Spleen (tissue), 11 donors: ENCODE results near the gene C1QC. TPM values are rescaled to one million over a fixed set of nuclear protein-coding genes. Genes with fewer than 3 reads are reported as not detected.
A peak's percentile ranks its signal among the peaks of the same experiment; 100 is the strongest.

Experiments
- DNase-seq: peaks from one replicate; pipeline ENCODE4 v3.0.0-alpha.2; 2020
- H3K27ac ChIP-seq, 8 donors: fragments of 200-600 bp; sonication (generic) in 7 of 8; 1 replicate in 4 of 8; 2 replicates in 4 of 8; pipeline versions ENCODE4 v1.5.0 to v1.8.0; 2016 to 2021; ENCODE audit warnings: inconsistent platforms in 4 of 8, mild to moderate bottlenecking in 4 of 8, moderate library complexity in 1 of 8
- H3K27me3 ChIP-seq, 7 donors: fragments of 200-600 bp; sonication (generic) in 6 of 7; replicated peaks in 1 of 7; 1 replicate in 4 of 7; 2 replicates in 3 of 7; pipeline versions ENCODE4 v1.5.0 to v1.8.0; 2016 to 2021; ENCODE audit warnings: inconsistent platforms in 3 of 7, mild to moderate bottlenecking in 1 of 7
- H3K36me3 ChIP-seq, 6 donors: fragments of 200-600 bp; sonication (generic) in 5 of 6; 1 replicate in 4 of 6; 2 replicates in 2 of 6; pipeline versions ENCODE4 v1.5.0 to v1.8.0; 2016 to 2021; ENCODE audit warnings: inconsistent platforms in 2 of 6
- H3K4me1 ChIP-seq, 6 donors: fragments of 200-600 bp; sonication (generic) in 5 of 6; 1 replicate in 3 of 6; 2 replicates in 3 of 6; pipeline versions ENCODE4 v1.5.0 to v1.8.0; 2016 to 2021; ENCODE audit warnings: inconsistent platforms in 3 of 6
- H3K4me3 ChIP-seq, 8 donors: fragments of 200-600 bp; sonication (generic) in 7 of 8; 1 replicate in 4 of 8; 2 replicates in 4 of 8; pipeline versions ENCODE4 v1.5.0 to v1.8.0; 2016 to 2021; ENCODE audit warnings: inconsistent platforms in 4 of 8, mild to moderate bottlenecking in 4 of 8, moderate library complexity in 2 of 8
- H3K9me3 ChIP-seq, 8 donors: fragments of 200-600 bp; sonication (generic) in 7 of 8; 1 replicate in 4 of 8; 2 replicates in 4 of 8; pipeline versions ENCODE4 v1.5.0 to v1.8.0; 2016 to 2021; ENCODE audit warnings: inconsistent platforms in 4 of 8
- CTCF ChIP-seq, 11 experiments: fragments of 200-600 bp in 7 of 11; fragments of 450-650 bp in 4 of 11; sonication (generic) in 4 of 11; IDR thresholded peaks in 8 of 11; conservative IDR thresholded peaks in 3 of 11; 1 replicate in 7 of 11; 2 replicates in 4 of 11; pipeline versions ENCODE4 v1.4.0 to v1.8.0; 2016 to 2021; ENCODE audit warnings: antibody characterized with exemption in 11 of 11, inconsistent platforms in 4 of 11, mild to moderate bottlenecking in 1 of 11
- POLR2A ChIP-seq, 3 donors: fragments of 450-650 bp; IDR thresholded peaks; one replicate each; pipeline ENCODE4 v1.5.1; 2017; ENCODE audit warnings: antibody characterized with exemption in 3 of 3, mild to moderate bottlenecking in 1 of 3
- POLR2AphosphoS5 ChIP-seq, 3 donors: sonication (generic); formaldehyde crosslinking; IDR thresholded peaks; one replicate each; pipeline ENCODE4 v1.5.1; 2017; ENCODE audit warnings: antibody characterized with exemption in 3 of 3
- WGBS, 5 donors: extraction: QIAGEN DNeasy Blood & Tissue Kit in 3 of 5; methylation state at CpG; one replicate each; pipeline versions ENCODE4 v1.1.5 to v1.1.7; 2013 to 2018; 5-methylcytosine and 5-hydroxymethylcytosine counted together
- intact Hi-C: fragments of 100-400 bp; cut with DNase I; formaldehyde crosslinking; loops from one replicate; pipeline ENCODE4 v1.15.0; 2023; ENCODE audit warnings: low total_unique reads
- polyA plus RNA-seq, 3 donors: library from polyadenylated mRNA; stranded (reverse); fragments of 200-250 nt; gene quantifications; one replicate each; pipeline ENCODE4 v1.2.1, GENCODE V29; 2013
- total RNA-seq, 7 donors: library from RNA; depleted of rRNA in 3 of 7; stranded (reverse); fragments of >200 nt in 3 of 7; fragmentation: NEBNext Ultra II Directional in 4 of 7; extraction: Animal tissue kit (Norgen Biotek cat#: 25700) in 4 of 7; gene quantifications; one replicate each; pipeline versions ENCODE4 v1.1.0 to v1.2.1, GENCODE V29; 2016 to 2021
- donor health status: healthy with polysubstance abuse.
- donor health status: DM: no; HTN: no; CAD: no; lungs with moderate emphysema.
- donor health status: DM: no; HTN: no; CAD: no.
- donor health status: Bipolar disorder and iron deficiency.
- donor health status: healthy.
- donor health status: DM: no; HTN: no; CAD: no.
- donor health status: DM: yes; HTN: yes; CAD: no.

C1QC gene
- total and polyA plus RNA-seq, 10 donors, result 98.7 to 1,691 (median 1,058) TPM

GRCh38 chr1:22650089-22650693, 6.8 kb downstream of the C1QC start:
- 90 to 94% (median 91%) methylated on average over 13 of the region's 13 CpGs for WGBS, 5 donors
- TF ChIP-seq CTCF (IDR thresholded peaks at IDR 0.05 in 8 of 11, conservative IDR thresholded peaks at IDR 0.05 in 3 of 11), result no peak
- TF ChIP-seq POLR2AphosphoS5 (IDR thresholded peaks at IDR 0.05), result no peak
- TF ChIP-seq POLR2A (IDR thresholded peaks at IDR 0.05), result no peak
- no peak for DNase-seq

GRCh38 chr1:22651941-22652856, 8.8 kb downstream of the C1QC start:
- intact Hi-C loops, result no loop called here
- no peak for DNase-seq
- peaks cover 0 to 36% (median 0%) of the 10 kb centered on the region in 7 donors for H3K27me3 ChIP-seq
- 73 to 77% (median 74%) methylated on average over 15 of the region's 15 CpGs for WGBS, 5 donors
- peaks cover 0 to 5% (median 0%) of the 10 kb centered on the region in 6 donors for H3K36me3 ChIP-seq
- no peaks in the 10 kb centered on the region for H3K9me3 ChIP-seq
- TF ChIP-seq CTCF (IDR thresholded peaks at IDR 0.05 in 8 of 11, conservative IDR thresholded peaks at IDR 0.05 in 3 of 11) (no peak), POLR2A (IDR thresholded peaks at IDR 0.05) (no peak), POLR2AphosphoS5 (IDR thresholded peaks at IDR 0.05) (no peak)
- H3K4me3 ChIP-seq, result no peak overlapping the region
- H3K4me1 ChIP-seq, result no peaks in the 10 kb centered on the region
- peak overlapping the region in 5 of 8 donors; percentile 27 to 60 (median 52) for H3K27ac ChIP-seq

More at GRCh38 chr1:22650089-22650693, 6.8 kb downstream of the C1QC start:
- intact Hi-C loops, result no loop called here
- H3K27ac ChIP-seq, result peak overlapping the region in 2 of 8 donors; percentile 52 to 60
- no peak overlapping the region for H3K4me3 ChIP-seq
- H3K9me3 ChIP-seq, result no peaks in the 10 kb centered on the region
- H3K36me3 ChIP-seq, result peaks cover 0 to 10% (median 0%) of the 10 kb centered on the region in 6 donors
- no peaks in the 10 kb centered on the region for H3K4me1 ChIP-seq
- peaks cover 0 to 20% (median 0%) of the 10 kb centered on the region in 7 donors for H3K27me3 ChIP-seq

- H3K4me1 ChIP-seq, result no peaks in the 10 kb centered on the region
- TF ChIP-seq CTCF (IDR thresholded peaks at IDR 0.05 in 8 of 11, conservative IDR thresholded peaks at IDR 0.05 in 3 of 11), result no peak
- peak in 2 of 3 donors; percentile 15 to 40 for TF ChIP-seq POLR2A (IDR thresholded peaks at IDR 0.05)
- TF ChIP-seq POLR2AphosphoS5 (IDR thresholded peaks at IDR 0.05), result peak; percentile 88 to 89 (median 88)
- DNase-seq, result no peak
These were observed 9.5 kb downstream of the C1QC start, which contains the start of gene C1QB for GRCh38 chr1:22652881-22653316. Gene C1QB, plus strand, starts transcription at chr1:22653236. Its CDS starts 6,227 bp downstream, at chr1:22659463.

More at GRCh38 chr1:22652881-22653316, 9.5 kb downstream of the C1QC start, which contains the start of gene C1QB:
- WGBS, 5 donors, result 71 to 83% (median 72%) methylated on average over 13 of the region's 13 CpGs
- no peaks in the 10 kb centered on the region for H3K36me3 ChIP-seq
- peaks cover 0 to 29% (median 0%) of the 10 kb centered on the region in 7 donors for H3K27me3 ChIP-seq
- peak within 1 kb of the TSS in 6 of 8 donors; percentile 51 to 79 (median 71) for H3K27ac ChIP-seq
- intact Hi-C loops, result no loop called here
- peak within 1 kb of the TSS in 7 of 8 donors; percentile 4 to 59 (median 27) for H3K4me3 ChIP-seq
- H3K9me3 ChIP-seq, result no peaks in the 10 kb centered on the region
